Stomach (tissue), 9 donors: ENCODE data around the gene ARID2. TPM values are rescaled to one million over a fixed set of nuclear protein-coding genes. Genes with fewer than 3 reads are reported as not detected.

Experiments
- DNase-seq, 2 donors: peaks; one replicate each; pipeline versions ENCODE4 v3.0.0 to v3.0.0-alpha.2; 2013 to 2019
- H3K27ac ChIP-seq, 5 donors: fragments of 200-600 bp in 4 of 5; sonication (generic) in 4 of 5; one replicate each; pipeline ENCODE4 v1.5.1; 2013 to 2019; ENCODE audit warnings: mild to moderate bottlenecking in 1 of 5, moderate library complexity in 1 of 5
- H3K27me3 ChIP-seq, 3 donors: fragments of 200-600 bp; sonication (generic); one replicate each; pipeline ENCODE4 v1.5.1; 2017 to 2019; ENCODE audit warnings: mixed run types in 1 of 3
- H3K36me3 ChIP-seq, 4 donors: fragments of 200-600 bp; sonication (generic); 1 replicate in 3 of 4; 2 replicates in 1 of 4; pipeline ENCODE4 v1.5.1; 2016 to 2019
- H3K4me1 ChIP-seq, 4 donors: fragments of 200-600 bp; sonication (generic); one replicate each; pipeline ENCODE4 v1.5.1; 2016 to 2019
- H3K4me3 ChIP-seq, 4 donors: fragments of 200-600 bp; sonication (generic) in 3 of 4; one replicate each; pipeline ENCODE4 v1.5.1; 2016 to 2019; ENCODE audit warnings: mild to moderate bottlenecking in 1 of 4
- H3K9me3 ChIP-seq, 4 donors: fragments of 200-600 bp; sonication (generic); one replicate each; pipeline ENCODE4 v1.5.1; 2016 to 2019
- EP300 ChIP-seq: sonication (generic); formaldehyde crosslinking; IDR thresholded peaks from one replicate; pipeline ENCODE4 v1.6.1; 2017; ENCODE audit warnings: antibody characterized with exemption
- POLR2A ChIP-seq, 4 donors: fragments of 450-650 bp; IDR thresholded peaks; one replicate each; pipeline ENCODE4 v1.6.1; 2016; ENCODE audit warnings: antibody characterized with exemption in 4 of 4, control low read depth in 2 of 4, mild to moderate bottlenecking in 1 of 4, moderate library complexity in 1 of 4
- POLR2AphosphoS5 ChIP-seq, 3 donors: sonication (generic); formaldehyde crosslinking; IDR thresholded peaks; one replicate each; pipeline ENCODE4 v1.6.1; 2016; ENCODE audit warnings: antibody characterized with exemption in 3 of 3
- WGBS, 5 donors: extraction: QIAGEN DNeasy Blood & Tissue Kit in 3 of 5; methylation state at CpG; one replicate each; pipeline versions ENCODE4 v1.1.5 to v1.1.7; 2013 to 2018; 5-methylcytosine and 5-hydroxymethylcytosine counted together
- intact Hi-C: fragments of 100-400 bp; cut with DNase I; formaldehyde crosslinking; loops from one replicate; pipeline ENCODE4 v1.15.1; 2023; ENCODE audit warnings: low total_unique reads
- polyA plus RNA-seq, 3 donors: library from polyadenylated mRNA; stranded (reverse); fragments of 200-250 nt; gene quantifications; one replicate each; pipeline ENCODE4 v1.2.3, GENCODE V29; 2013
- total RNA-seq, 5 donors: library from RNA; depleted of rRNA; stranded (reverse); fragments of >200 nt; gene quantifications; one replicate each; pipeline versions ENCODE4 v1.1.0 to v1.2.3, GENCODE V29; 2014 to 2016
- TF ChIP-seq, protein P1 (sequence below), 7 experiments: fragments of 450-650 bp in 4 of 7; fragments of 200-600 bp in 3 of 7; sonication (generic) in 3 of 7; IDR thresholded peaks; one replicate each; pipeline ENCODE4 v1.5.1; 2016 to 2019; ENCODE audit warnings: antibody characterized with exemption in 7 of 7, control low read depth in 2 of 7, mild to moderate bottlenecking in 1 of 7
- donor health status: healthy with polysubstance abuse.
- donor health status: Bipolar disorder and iron deficiency.
- donor health status: healthy.

ARID2 gene
- total and polyA plus RNA-seq, 8 donors, result 2.6 to 80.4 (median 13.6) TPM

DNA sequence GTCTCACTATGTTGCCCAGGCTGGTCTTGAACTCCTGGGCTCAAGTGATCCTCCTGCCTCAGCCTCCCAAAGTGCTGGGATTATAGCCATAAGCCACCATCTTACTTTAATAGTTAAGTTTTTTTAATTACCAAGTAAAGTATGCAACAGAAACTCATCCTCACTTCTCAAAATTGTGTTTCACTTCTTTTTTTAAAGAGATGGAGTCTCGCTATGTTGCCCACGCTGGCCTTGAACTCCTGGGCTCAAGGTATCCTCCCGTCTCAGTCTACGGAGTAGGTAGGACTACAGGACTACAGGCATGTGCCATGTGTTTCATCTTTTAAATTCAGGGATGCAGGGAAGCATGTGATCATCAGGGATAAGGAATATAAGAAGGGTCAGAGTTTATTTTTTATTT lies 17.2 kb upstream of the ARID2 start:
- H3K4me3 ChIP-seq, result no peak overlapping the region
- H3K4me1 ChIP-seq, result peaks cover 0 to 4% (median 0%) of the 10 kb centered on the region in 4 donors
- no peaks in the 10 kb centered on the region for H3K9me3 ChIP-seq
- intact Hi-C loops, result no loop called here
- H3K27ac ChIP-seq, result no peak overlapping the region
- no peak for DNase-seq
- H3K36me3 ChIP-seq, result no peaks in the 10 kb centered on the region
- no peaks in the 10 kb centered on the region for H3K27me3 ChIP-seq
- WGBS, 5 donors, result 97 to 98% (median 97%) methylated on average over 4 of the region's 4 CpGs
- TF ChIP-seq EP300, result no peak
- no peak for TF ChIP-seq POLR2AphosphoS5 (IDR thresholded peaks at IDR 0.05)
- TF ChIP-seq, protein P1, sequence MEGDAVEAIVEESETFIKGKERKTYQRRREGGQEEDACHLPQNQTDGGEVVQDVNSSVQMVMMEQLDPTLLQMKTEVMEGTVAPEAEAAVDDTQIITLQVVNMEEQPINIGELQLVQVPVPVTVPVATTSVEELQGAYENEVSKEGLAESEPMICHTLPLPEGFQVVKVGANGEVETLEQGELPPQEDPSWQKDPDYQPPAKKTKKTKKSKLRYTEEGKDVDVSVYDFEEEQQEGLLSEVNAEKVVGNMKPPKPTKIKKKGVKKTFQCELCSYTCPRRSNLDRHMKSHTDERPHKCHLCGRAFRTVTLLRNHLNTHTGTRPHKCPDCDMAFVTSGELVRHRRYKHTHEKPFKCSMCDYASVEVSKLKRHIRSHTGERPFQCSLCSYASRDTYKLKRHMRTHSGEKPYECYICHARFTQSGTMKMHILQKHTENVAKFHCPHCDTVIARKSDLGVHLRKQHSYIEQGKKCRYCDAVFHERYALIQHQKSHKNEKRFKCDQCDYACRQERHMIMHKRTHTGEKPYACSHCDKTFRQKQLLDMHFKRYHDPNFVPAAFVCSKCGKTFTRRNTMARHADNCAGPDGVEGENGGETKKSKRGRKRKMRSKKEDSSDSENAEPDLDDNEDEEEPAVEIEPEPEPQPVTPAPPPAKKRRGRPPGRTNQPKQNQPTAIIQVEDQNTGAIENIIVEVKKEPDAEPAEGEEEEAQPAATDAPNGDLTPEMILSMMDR (IDR thresholded peaks at IDR 0.05), result no peak
- no peak for TF ChIP-seq POLR2A (IDR thresholded peaks at IDR 0.05)

DNA sequence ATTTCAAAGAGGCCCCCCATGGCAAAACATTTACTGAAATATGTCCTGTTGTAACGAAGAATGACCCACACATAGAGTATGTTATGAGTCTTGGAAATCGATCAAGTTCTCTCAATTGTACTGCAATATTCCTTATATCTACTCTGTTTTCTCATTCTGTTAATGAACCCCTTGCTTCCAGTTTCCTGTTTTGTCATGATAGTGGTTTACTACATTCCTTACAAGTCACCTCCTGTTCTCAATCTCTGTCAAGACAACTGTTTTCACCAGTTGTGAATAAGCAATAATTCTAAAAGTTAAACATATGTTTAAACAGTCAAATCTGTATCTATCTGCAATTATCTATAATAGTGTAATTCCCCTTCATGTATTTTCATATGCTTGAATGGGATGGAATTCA lies 16.4 kb upstream of the ARID2 start:
- intact Hi-C loops, result no loop called here
- no peaks in the 10 kb centered on the region for H3K27me3 ChIP-seq
- H3K36me3 ChIP-seq, result no peaks in the 10 kb centered on the region
- DNase-seq, result no peak
- WGBS, 5 donors, result 94 to 97% (median 96%) methylated on average over 2 of the region's 2 CpGs
- H3K4me1 ChIP-seq, result peaks cover 0 to 4% (median 0%) of the 10 kb centered on the region in 4 donors
- no peaks in the 10 kb centered on the region for H3K9me3 ChIP-seq
- no peak overlapping the region for H3K27ac ChIP-seq
- no peak overlapping the region for H3K4me3 ChIP-seq
- TF ChIP-seq, protein P1 (IDR thresholded peaks at IDR 0.05), result no peak
- TF ChIP-seq POLR2A (IDR thresholded peaks at IDR 0.05) (no peak), EP300 (no peak), POLR2AphosphoS5 (IDR thresholded peaks at IDR 0.05) (no peak)

DNA sequence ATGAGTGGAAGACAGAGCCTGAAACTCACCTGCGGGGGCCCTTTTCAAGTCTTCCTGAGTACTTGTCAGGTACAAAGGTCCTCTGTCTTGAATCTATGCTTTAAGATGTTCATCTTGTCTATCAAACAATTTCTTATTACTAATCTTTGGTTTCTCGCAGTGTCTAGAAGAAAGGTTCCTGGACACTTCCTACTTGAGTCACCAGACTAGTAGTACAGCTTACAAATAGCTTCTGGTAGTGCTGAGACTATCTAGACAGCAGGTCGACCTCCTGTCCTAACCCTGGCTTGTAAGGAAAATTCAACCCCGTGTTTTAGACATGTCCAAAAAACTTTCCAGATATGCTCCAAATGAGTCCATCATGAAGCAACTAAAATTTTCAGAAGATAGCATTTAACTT lies 11.2 kb upstream of the ARID2 start:
- WGBS, 5 donors, result 72 to 85% (median 76%) methylated on average over 4 of the region's 4 CpGs

DNA sequence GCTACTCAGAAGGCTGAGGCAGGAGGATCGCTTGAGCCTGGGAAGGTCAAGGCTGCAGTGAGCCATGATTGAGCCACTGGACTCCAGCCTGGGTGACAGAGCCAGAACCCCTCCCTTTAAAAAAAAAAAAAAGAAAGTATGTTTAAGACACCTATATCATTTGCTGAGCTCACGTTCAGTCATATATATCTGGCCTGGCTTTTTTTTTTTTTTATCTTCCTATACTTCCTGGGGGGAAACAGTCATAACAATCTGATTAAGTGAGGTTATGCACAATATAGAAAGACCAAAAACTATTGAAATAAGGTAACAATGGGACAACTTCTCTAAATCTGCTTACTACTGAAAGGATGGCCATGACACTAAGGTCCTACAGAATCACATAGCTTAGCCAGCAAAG lies 9.4 kb upstream of the ARID2 start:
- Histone ChIP-seq H3K4me3 (no peak overlapping the region), H3K27me3 (no peaks in the 10 kb centered on the region), H3K4me1 (peaks cover 2 to 55% (median 27%) of the 10 kb centered on the region in 4 donors), H3K9me3 (no peaks in the 10 kb centered on the region), H3K36me3 (no peaks in the 10 kb centered on the region), H3K27ac (no peak overlapping the region)
- TF ChIP-seq, protein P1 (IDR thresholded peaks at IDR 0.05), result no peak
- no peak for TF ChIP-seq EP300
- no peak for TF ChIP-seq POLR2AphosphoS5 (IDR thresholded peaks at IDR 0.05)
- no peak for TF ChIP-seq POLR2A (IDR thresholded peaks at IDR 0.05)
- DNase-seq, result no peak
- WGBS, 5 donors, result 87 to 97% (median 95%) methylated on average over 2 of the region's 2 CpGs
- intact Hi-C loops, result no loop called here

More for the DNA sequence above, 11.2 kb upstream of the ARID2 start:
- Histone ChIP-seq H3K9me3 (no peaks in the 10 kb centered on the region), H3K4me3 (no peak overlapping the region), H3K36me3 (no peaks in the 10 kb centered on the region), H3K4me1 (peaks cover 0 to 37% (median 12%) of the 10 kb centered on the region in 4 donors), H3K27ac (no peak overlapping the region), H3K27me3 (no peaks in the 10 kb centered on the region)
- intact Hi-C loops, result no loop called here
- DNase-seq, result no peak
- TF ChIP-seq POLR2AphosphoS5 (IDR thresholded peaks at IDR 0.05) (no peak), EP300 (no peak), POLR2A (IDR thresholded peaks at IDR 0.05) (no peak)
- TF ChIP-seq, protein P1 (IDR thresholded peaks at IDR 0.05), result no peak
